ENCODE data around the gene GPR55. TPM values are rescaled to one million over a fixed set of nuclear protein-coding genes. Genes with fewer than 3 reads are reported as not detected.

The GPR55 gene
- total RNA-seq, 1 experiment from 2014 or later = 0.19 TPM

DNA sequence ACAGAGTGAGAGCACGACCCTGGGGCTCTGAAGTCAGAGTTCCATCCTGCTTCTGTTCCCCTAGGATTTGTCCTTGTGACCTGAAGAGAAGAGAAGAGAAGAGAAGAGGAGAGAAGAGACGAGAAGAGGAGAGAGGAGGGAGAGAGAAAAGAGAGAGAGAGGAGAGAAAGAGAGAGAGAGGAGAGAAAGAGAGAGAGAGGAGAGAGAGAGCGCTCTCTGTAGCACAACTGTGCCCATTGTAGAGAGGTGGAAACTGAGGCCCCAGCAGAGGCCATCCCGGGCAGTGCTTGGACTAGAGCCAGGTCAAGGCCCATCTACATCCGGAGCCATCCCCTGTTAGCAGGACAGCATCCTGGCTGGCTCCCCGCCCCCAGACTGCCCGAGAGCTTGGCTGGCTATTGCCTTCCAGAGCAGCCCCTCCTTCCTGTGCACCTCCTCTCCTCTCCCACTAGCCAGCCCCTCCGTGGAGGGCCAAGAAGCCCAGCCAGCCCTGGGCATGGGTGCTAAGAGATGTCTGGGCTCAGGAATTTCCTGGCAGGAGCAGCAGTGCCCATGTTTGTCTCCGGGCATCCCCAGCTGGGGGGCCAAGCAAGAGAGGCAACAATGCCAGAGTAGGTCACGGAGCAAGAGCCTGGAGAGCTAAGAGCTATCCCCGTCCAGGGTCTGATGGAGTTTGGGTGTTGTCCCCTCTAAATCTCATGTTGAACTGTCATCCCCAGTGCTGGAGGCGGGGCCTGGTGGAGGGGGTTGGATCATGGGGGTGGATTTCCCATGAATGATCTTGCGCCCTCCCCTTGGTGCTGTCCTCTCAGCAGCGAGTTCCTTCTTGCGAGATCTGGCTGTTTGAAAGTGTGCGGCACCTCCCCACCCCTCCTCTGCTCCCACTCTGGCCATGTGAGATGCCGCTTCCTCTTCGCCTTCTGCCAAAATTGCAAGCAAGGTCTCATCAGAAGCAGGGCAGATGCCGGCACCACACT is 18.2 kb upstream of the GPR55 start:
- TF ChIP-seq, protein P1, sequence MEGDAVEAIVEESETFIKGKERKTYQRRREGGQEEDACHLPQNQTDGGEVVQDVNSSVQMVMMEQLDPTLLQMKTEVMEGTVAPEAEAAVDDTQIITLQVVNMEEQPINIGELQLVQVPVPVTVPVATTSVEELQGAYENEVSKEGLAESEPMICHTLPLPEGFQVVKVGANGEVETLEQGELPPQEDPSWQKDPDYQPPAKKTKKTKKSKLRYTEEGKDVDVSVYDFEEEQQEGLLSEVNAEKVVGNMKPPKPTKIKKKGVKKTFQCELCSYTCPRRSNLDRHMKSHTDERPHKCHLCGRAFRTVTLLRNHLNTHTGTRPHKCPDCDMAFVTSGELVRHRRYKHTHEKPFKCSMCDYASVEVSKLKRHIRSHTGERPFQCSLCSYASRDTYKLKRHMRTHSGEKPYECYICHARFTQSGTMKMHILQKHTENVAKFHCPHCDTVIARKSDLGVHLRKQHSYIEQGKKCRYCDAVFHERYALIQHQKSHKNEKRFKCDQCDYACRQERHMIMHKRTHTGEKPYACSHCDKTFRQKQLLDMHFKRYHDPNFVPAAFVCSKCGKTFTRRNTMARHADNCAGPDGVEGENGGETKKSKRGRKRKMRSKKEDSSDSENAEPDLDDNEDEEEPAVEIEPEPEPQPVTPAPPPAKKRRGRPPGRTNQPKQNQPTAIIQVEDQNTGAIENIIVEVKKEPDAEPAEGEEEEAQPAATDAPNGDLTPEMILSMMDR (conservative IDR thresholded peaks at IDR 0.05; ENCODE audit: low read depth, low read length) = no peak
- no peak for TF ChIP-seq EZH2 (IDR thresholded peaks at IDR 0.05; ENCODE audit: borderline replicate concordance, low read depth, low read length, poor library complexity, severe bottlenecking)
- Histone ChIP-seq H3K27ac (ENCODE audit: low read depth, low read length, poor library complexity, severe bottlenecking) (no peak overlapping the region), H3K4me3 (ENCODE audit: low read depth, low read length, poor library complexity, severe bottlenecking) (no peak overlapping the region), H3K9me3 (ENCODE audit: low read depth, low read length, poor library complexity, severe bottlenecking) (no peaks in the 10 kb centered on the region), H3K4me1 (ENCODE audit: insufficient read depth, low read length, poor library complexity, severe bottlenecking) (no peaks in the 10 kb centered on the region), H3K36me3 (ENCODE audit: insufficient read depth, low read length, poor library complexity, severe bottlenecking) (no peaks in the 10 kb centered on the region), H3K27me3 (replicated peaks; ENCODE audit: insufficient read depth, low read depth, low read length, poor library complexity) (no peaks in the 10 kb centered on the region)
- intact Hi-C loops (cut with micrococcal nuclease; ENCODE audit: unreplicated experiment) = no loop called here
- BruUV-seq (replicated peaks) = no TSS peak
- no peak for DNase-seq (ENCODE audit: low spot score)
- CTCF ChIA-PET = no interaction called here
- POLR2A ChIA-PET (ENCODE audit: low non-redundant PET) = no interaction called here

DNA sequence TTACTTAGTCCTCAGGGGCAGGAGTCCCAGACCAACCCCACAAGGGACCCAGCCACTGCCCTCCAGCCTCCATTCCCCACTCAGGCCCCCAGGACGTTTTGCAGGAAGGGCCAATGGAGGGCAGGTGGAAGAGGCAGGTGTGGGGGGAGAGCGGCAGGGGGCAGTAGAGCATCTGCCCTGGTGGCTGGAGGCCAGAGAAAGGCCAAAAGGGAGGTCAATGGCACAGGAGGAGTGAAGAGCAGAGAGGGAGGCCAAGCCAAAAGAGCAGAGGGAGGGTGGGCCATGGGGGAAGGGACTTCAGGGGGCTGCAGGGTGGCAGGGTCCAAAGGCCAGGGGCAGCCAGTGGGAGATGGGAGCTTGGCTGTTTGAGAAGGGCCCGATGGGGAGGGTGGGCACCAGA is 17.3 kb upstream of the GPR55 start:
- TF ChIP-seq, protein P1 (conservative IDR thresholded peaks at IDR 0.05; ENCODE audit: low read depth, low read length) = no peak
- intact Hi-C loops (cut with micrococcal nuclease; ENCODE audit: unreplicated experiment) = no loop called here
- Histone ChIP-seq H3K4me3 (ENCODE audit: low read depth, low read length, poor library complexity, severe bottlenecking) (no peak overlapping the region), H3K36me3 (ENCODE audit: insufficient read depth, low read length, poor library complexity, severe bottlenecking) (no peaks in the 10 kb centered on the region), H3K4me1 (ENCODE audit: insufficient read depth, low read length, poor library complexity, severe bottlenecking) (no peaks in the 10 kb centered on the region), H3K27ac (ENCODE audit: low read depth, low read length, poor library complexity, severe bottlenecking) (no peak overlapping the region), H3K27me3 (replicated peaks; ENCODE audit: insufficient read depth, low read depth, low read length, poor library complexity) (no peaks in the 10 kb centered on the region), H3K9me3 (ENCODE audit: low read depth, low read length, poor library complexity, severe bottlenecking) (peaks cover 5% of the 10 kb centered on the region)
- no peak for DNase-seq (ENCODE audit: low spot score)
- CTCF ChIA-PET = no interaction called here
- POLR2A ChIA-PET (ENCODE audit: low non-redundant PET) = no interaction called here
- BruUV-seq (replicated peaks) = no TSS peak

DNA sequence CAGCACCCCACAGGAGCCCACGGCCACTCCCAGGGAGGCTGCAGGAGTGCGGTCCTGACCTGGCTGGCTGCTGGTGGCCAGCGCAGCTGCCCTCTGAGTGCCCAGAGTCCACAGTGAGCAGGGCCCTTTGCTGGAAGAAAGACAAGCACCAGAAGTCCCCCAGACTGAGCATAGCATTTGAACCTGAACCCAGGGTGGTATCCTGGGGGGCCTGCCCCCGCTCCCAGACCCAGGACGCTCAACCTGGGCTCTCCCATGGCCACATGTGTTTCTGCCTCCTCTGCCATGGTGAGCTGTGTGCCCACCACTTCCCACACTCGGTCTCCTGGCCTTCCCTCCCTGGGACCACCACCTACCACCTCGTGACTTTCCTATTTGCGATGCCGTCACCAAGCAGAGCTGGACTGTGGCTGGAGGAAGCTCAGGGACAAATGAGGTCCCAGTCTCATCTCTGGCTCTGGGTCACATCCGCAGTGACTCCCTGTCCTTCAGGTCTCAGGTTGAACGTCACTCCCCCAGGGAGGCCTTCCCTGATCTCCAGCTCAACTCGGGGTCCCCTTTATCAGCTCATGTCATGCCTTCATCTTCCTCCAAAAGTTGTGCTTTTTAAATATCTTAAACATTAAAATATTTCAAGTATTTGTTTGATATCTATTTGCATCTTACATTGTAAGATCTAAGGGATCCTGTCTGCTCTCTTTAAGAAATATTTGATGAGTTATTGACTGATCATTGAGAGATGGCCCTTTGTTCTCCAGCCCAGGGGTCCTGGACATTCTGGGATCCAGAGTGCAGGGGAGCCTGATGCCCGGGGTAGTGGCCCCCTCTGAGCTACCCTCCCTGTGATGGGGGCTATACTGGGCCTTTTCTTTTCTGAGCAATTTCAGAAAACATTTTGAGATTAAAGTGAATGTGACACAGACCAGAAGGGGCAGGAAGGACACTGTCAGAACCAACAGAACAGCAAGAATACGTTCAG is 16.4 kb upstream of the GPR55 start:
- Histone ChIP-seq H3K9me3 (ENCODE audit: low read depth, low read length, poor library complexity, severe bottlenecking) (peaks cover 5% of the 10 kb centered on the region), H3K27me3 (replicated peaks; ENCODE audit: insufficient read depth, low read depth, low read length, poor library complexity) (no peaks in the 10 kb centered on the region), H3K4me3 (ENCODE audit: low read depth, low read length, poor library complexity, severe bottlenecking) (no peak overlapping the region), H3K4me1 (ENCODE audit: insufficient read depth, low read length, poor library complexity, severe bottlenecking) (no peaks in the 10 kb centered on the region), H3K27ac (ENCODE audit: low read depth, low read length, poor library complexity, severe bottlenecking) (no peak overlapping the region), H3K36me3 (ENCODE audit: insufficient read depth, low read length, poor library complexity, severe bottlenecking) (no peaks in the 10 kb centered on the region)
- BruUV-seq (replicated peaks) = no TSS peak
- POLR2A ChIA-PET (ENCODE audit: low non-redundant PET) = no interaction called here
- intact Hi-C loops (cut with micrococcal nuclease; ENCODE audit: unreplicated experiment) = no loop called here
- no peak for DNase-seq (ENCODE audit: low spot score)
- CTCF ChIA-PET = no interaction called here
- no peak for TF ChIP-seq EZH2 (IDR thresholded peaks at IDR 0.05; ENCODE audit: borderline replicate concordance, low read depth, low read length, poor library complexity, severe bottlenecking)
- TF ChIP-seq, protein P1 (conservative IDR thresholded peaks at IDR 0.05; ENCODE audit: low read depth, low read length) = no peak

Measured in A673 (cell line).